Psoas muscle (tissue), 8 donors: ENCODE measurements around the gene OR1F1. TPM values are rescaled to one million over a fixed set of nuclear protein-coding genes. Genes with fewer than 3 reads are reported as not detected.

ENCODE experiments used
- ATAC-seq, 4 donors: fragments of 200-7000 bp; cut with Tn5 transposase; one replicate each; pipeline ENCODE4 v1.9.1; 2020; ENCODE audit warnings: moderate library complexity in 3 of 4, mild to moderate bottlenecking in 2 of 4
- DNase-seq, 2 donors: peaks; one replicate each; pipeline ENCODE4 v3.0.0-alpha.2; 2020
- H3K27ac ChIP-seq: fragments of 200-600 bp; one replicate; pipeline ENCODE4 v1.8.0; 2022
- H3K27me3 ChIP-seq, 3 donors: fragments of 200-600 bp in 1 of 3; one replicate each; pipeline versions ENCODE4 v1.6.1 to v1.8.0; 2013 to 2022; ENCODE audit warnings: low read length in 2 of 3, mild to moderate bottlenecking in 2 of 3, moderate library complexity in 1 of 3; ENCODE audit not compliant: insufficient read depth in 3 of 3
- H3K36me3 ChIP-seq, 2 donors: fragments of 200-600 bp in 1 of 2; one replicate each; pipeline versions ENCODE4 v1.6.1 to v1.8.0; 2013 to 2022; ENCODE audit warnings: low read depth in 1 of 2, mild to moderate bottlenecking in 1 of 2, moderate library complexity in 1 of 2; ENCODE audit not compliant: insufficient read depth in 1 of 2
- H3K4me1 ChIP-seq: fragments of 200-600 bp; one replicate; pipeline ENCODE4 v1.8.0; 2022
- H3K4me3 ChIP-seq: fragments of 200-600 bp; one replicate; pipeline ENCODE4 v1.8.0; 2022; ENCODE audit warnings: mild to moderate bottlenecking
- H3K9me3 ChIP-seq: fragments of 200-600 bp; one replicate; pipeline ENCODE4 v1.8.0; 2022
- WGBS, 3 donors: extraction: QIAGEN DNeasy Blood & Tissue Kit; methylation state at CpG; one replicate each; pipeline versions ENCODE4 v1.1.6 to v1.1.7; 2013; 5-methylcytosine and 5-hydroxymethylcytosine counted together
- intact Hi-C, 2 donors: fragments of 100-400 bp; cut with DNase I; formaldehyde crosslinking; loops; one replicate each; pipeline versions ENCODE4 v1.11.0 to v1.14.2; 2022
- polyA plus RNA-seq, 3 donors: library from polyadenylated mRNA; stranded (reverse); fragments of 200-250 nt; gene quantifications; one replicate each; pipeline ENCODE4 v1.2.3, GENCODE V29; 2013
- total RNA-seq, 4 donors: library from RNA; stranded (reverse); fragmentation: NEBNext Ultra II Directional in 2 of 4; extraction: Animal tissue kit (Norgen Biotek cat#: 25700) in 2 of 4; gene quantifications; one replicate each; pipeline versions ENCODE4 v1.2.1 to v1.2.4, GENCODE V29; 2021 to 2023
- TF ChIP-seq, protein P1 (sequence below): fragments of 200-600 bp; IDR thresholded peaks from one replicate; pipeline ENCODE4 v1.8.0; 2022; ENCODE audit warnings: antibody characterized with exemption
- donor health status: healthy with polysubstance abuse.
- donor health status: DM: no; HTN: no; CAD: no; lungs with moderate emphysema.
- donor health status: Bipolar disorder and iron deficiency.
- donor health status: healthy.
- donor health status: DM: yes; HTN: yes; CAD: no.
- donor health status: DM: no; HTN: no; CAD: no.
- donor health status: DM: no; HTN: no; CAD: no.
- donor health status: DM: yes; HTN: yes; CAD: no.

OR1F1 gene
- total and polyA plus RNA-seq, 7 donors: not detected

DNA sequence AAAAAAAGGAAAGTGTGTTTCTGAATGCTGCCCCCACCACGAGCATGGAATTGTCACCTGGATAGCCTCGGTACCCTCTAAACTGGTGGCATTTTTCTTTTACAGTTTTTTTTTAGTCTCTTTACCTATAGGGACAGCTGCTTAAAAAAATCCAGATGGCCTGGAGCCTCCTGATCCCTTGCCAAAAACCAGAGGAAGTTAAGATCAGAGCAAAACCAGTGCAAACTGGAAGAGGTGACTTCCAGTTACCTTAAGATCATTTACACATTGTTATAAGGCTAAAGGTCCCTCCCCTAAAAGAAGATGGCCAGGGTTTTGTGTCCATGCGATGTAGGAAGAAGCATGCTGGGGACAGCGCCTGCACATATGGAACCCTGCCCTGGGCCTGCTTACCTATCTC, 65.0 kb downstream of the OR1F1 start:
- TF ChIP-seq, protein P1, sequence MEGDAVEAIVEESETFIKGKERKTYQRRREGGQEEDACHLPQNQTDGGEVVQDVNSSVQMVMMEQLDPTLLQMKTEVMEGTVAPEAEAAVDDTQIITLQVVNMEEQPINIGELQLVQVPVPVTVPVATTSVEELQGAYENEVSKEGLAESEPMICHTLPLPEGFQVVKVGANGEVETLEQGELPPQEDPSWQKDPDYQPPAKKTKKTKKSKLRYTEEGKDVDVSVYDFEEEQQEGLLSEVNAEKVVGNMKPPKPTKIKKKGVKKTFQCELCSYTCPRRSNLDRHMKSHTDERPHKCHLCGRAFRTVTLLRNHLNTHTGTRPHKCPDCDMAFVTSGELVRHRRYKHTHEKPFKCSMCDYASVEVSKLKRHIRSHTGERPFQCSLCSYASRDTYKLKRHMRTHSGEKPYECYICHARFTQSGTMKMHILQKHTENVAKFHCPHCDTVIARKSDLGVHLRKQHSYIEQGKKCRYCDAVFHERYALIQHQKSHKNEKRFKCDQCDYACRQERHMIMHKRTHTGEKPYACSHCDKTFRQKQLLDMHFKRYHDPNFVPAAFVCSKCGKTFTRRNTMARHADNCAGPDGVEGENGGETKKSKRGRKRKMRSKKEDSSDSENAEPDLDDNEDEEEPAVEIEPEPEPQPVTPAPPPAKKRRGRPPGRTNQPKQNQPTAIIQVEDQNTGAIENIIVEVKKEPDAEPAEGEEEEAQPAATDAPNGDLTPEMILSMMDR: no peak
- intact Hi-C loops: no loop called here
- no peak for ATAC-seq

DNA sequence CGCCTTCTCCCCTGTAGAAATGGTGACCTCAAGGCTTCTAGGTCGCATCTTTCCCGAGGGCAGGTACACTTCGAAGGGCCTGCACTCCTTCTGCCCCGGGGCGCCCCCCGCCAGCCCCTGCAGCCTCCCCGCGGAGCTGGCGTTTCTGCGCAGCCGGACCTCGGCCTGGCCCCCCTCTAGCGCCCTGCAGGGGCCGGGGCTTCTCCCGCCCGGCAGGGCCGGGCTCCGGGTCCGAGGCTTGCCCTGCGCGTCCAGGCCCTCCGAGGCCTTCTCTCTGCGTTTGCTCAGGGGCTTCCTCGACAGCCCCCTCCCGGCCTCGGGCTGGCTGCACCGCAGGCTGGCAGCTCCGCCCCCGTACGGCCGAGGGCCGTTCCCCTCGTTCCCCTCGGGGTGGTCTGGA, 66.3 kb downstream of the OR1F1 start:
- TF ChIP-seq, protein P1: no peak
- no peak overlapping the region for H3K27ac ChIP-seq
- no peaks in the 10 kb centered on the region for H3K36me3 ChIP-seq
- DNase-seq: no peak
- no peaks in the 10 kb centered on the region for H3K4me1 ChIP-seq
- no peak overlapping the region for H3K4me3 ChIP-seq
- WGBS, 3 donors: 40 to 49% (median 44%) methylated on average over 23 to 35 of the region's 35 CpGs
- H3K9me3 ChIP-seq: no peaks in the 10 kb centered on the region
- no peak for ATAC-seq
- H3K27me3 ChIP-seq: peaks cover 0 to 10% (median 9%) of the 10 kb centered on the region in 3 donors
- intact Hi-C loops: no loop called here

More for the DNA sequence above, 65.0 kb downstream of the OR1F1 start:
- no peaks in the 10 kb centered on the region for H3K36me3 ChIP-seq
- no peaks in the 10 kb centered on the region for H3K9me3 ChIP-seq
- H3K27me3 ChIP-seq: peaks cover 0 to 10% (median 9%) of the 10 kb centered on the region in 3 donors
- DNase-seq: no peak
- no peak overlapping the region for H3K27ac ChIP-seq
- no peaks in the 10 kb centered on the region for H3K4me1 ChIP-seq
- no peak overlapping the region for H3K4me3 ChIP-seq
- WGBS, 3 donors: 66 to 75% (median 71%) methylated on average over 4 of the region's 4 CpGs

Other genes with a start within 250 kb of the OR1F1 start
- not detected for gene KREMEN2, start 223.9 kb upstream of the OR1F1 start, total RNA-seq
- gene KREMEN2, start 223.9 kb upstream of the OR1F1 start, polyA plus RNA-seq: under 1 TPM in 2 of 3 donors, not detected in 1; 0.01 to 0.04 TPM
- 10 to 100 TPM in 1 of 4 donors, 1 to 10 TPM in 3; 4.6 to 15.9 (median 8.1) TPM for gene PAQR4, start 218.9 kb upstream of the OR1F1 start, total RNA-seq
- gene PAQR4, start 218.9 kb upstream of the OR1F1 start, polyA plus RNA-seq: 10 to 100 TPM; 12.3 to 26.1 (median 15.0) TPM
- gene PKMYT1, start 207.8 kb upstream of the OR1F1 start, total RNA-seq: 1 to 10 TPM in 1 of 4 donors, under 1 TPM in 3; 0.27 to 1.2 (median 0.56) TPM
- 1 to 10 TPM in 2 of 3 donors, under 1 TPM in 1; 0.84 to 3.7 (median 2.0) TPM for gene PKMYT1, start 207.8 kb upstream of the OR1F1 start, polyA plus RNA-seq
- gene CLDN9, start 175.3 kb upstream of the OR1F1 start, total RNA-seq: 1 to 10 TPM in 1 of 4 donors, under 1 TPM in 3; 0.17 to 2.2 (median 0.86) TPM
- gene CLDN9, start 175.3 kb upstream of the OR1F1 start, polyA plus RNA-seq: 1 to 10 TPM in 1 of 3 donors, under 1 TPM in 2; 0.12 to 1.3 (median 0.18) TPM
- gene CLDN6, start 170.0 kb upstream of the OR1F1 start, total RNA-seq: not detected
- 1 to 10 TPM in 1 of 3 donors, under 1 TPM in 2; 0.05 to 5.5 (median 0.45) TPM for gene CLDN6, start 170.0 kb upstream of the OR1F1 start, polyA plus RNA-seq
- 100 to 1,000 TPM; 139 to 181 (median 156) TPM for gene TNFRSF12A, start 167.8 kb upstream of the OR1F1 start, total RNA-seq
- 100 to 1,000 TPM in 2 of 3 donors, 10 to 100 TPM in 1; 69.5 to 889 (median 227) TPM for gene TNFRSF12A, start 167.8 kb upstream of the OR1F1 start, polyA plus RNA-seq
- gene HCFC1R1, start 164.3 kb upstream of the OR1F1 start, total RNA-seq: 100 to 1,000 TPM in 2 of 4 donors, 10 to 100 TPM in 2; 65.1 to 258 (median 129) TPM
- gene HCFC1R1, start 164.3 kb upstream of the OR1F1 start, polyA plus RNA-seq: 100 to 1,000 TPM; 131 to 233 (median 216) TPM
- gene THOC6, start 164.2 kb upstream of the OR1F1 start, total RNA-seq: 10 to 100 TPM; 17.0 to 34.4 (median 25.8) TPM
- gene THOC6, start 164.2 kb upstream of the OR1F1 start, polyA plus RNA-seq: 10 to 100 TPM; 26.9 to 72.2 (median 39.8) TPM
- gene BICDL2, start 151.3 kb upstream of the OR1F1 start, total RNA-seq: not detected
- under 1 TPM in 2 of 3 donors, not detected in 1; 0.01 to 0.18 TPM for gene BICDL2, start 151.3 kb upstream of the OR1F1 start, polyA plus RNA-seq
- gene MMP25, start 141.6 kb upstream of the OR1F1 start, total RNA-seq: 1 to 10 TPM in 3 of 4 donors, under 1 TPM in 1; 0.67 to 2.3 (median 1.2) TPM
- gene MMP25, start 141.6 kb upstream of the OR1F1 start, polyA plus RNA-seq: 1 to 10 TPM in 1 of 3 donors, under 1 TPM in 2; 0.13 to 1.2 (median 0.23) TPM
- gene IL32, start 122.6 kb upstream of the OR1F1 start, total RNA-seq: 100 to 1,000 TPM in 3 of 4 donors, 10 to 100 TPM in 1; 90.5 to 192 (median 123) TPM
- 100 to 1,000 TPM; 302 to 749 (median 618) TPM for gene IL32, start 122.6 kb upstream of the OR1F1 start, polyA plus RNA-seq
- gene ZSCAN10, start 88.9 kb upstream of the OR1F1 start, total RNA-seq: under 1 TPM in 1 of 4 donors, not detected in 3; 0.16 TPM
- under 1 TPM in 1 of 3 donors, not detected in 2; 0.07 TPM for gene ZSCAN10, start 88.9 kb upstream of the OR1F1 start, polyA plus RNA-seq
- gene ZNF205, start 75.6 kb upstream of the OR1F1 start, total RNA-seq: 1 to 10 TPM; 1.8 to 4.1 (median 1.9) TPM
- 1 to 10 TPM; 1.9 to 5.4 (median 4.6) TPM for gene ZNF205, start 75.6 kb upstream of the OR1F1 start, polyA plus RNA-seq
- gene ZNF213, start 53.2 kb upstream of the OR1F1 start, total RNA-seq: 10 to 100 TPM in 1 of 4 donors, 1 to 10 TPM in 3; 8.1 to 11.6 (median 9.2) TPM
- 10 to 100 TPM in 2 of 3 donors, 1 to 10 TPM in 1; 7.9 to 19.1 (median 18.9) TPM for gene ZNF213, start 53.2 kb upstream of the OR1F1 start, polyA plus RNA-seq
- gene ZNF200, start 47.0 kb downstream of the OR1F1 start, total RNA-seq: 1 to 10 TPM; 2.8 to 4.0 (median 3.4) TPM
- gene ZNF200, start 47.0 kb downstream of the OR1F1 start, polyA plus RNA-seq: 1 to 10 TPM; 1.3 to 5.8 (median 2.6) TPM
- under 1 TPM; 0.24 to 0.81 (median 0.69) TPM for gene MEFV, start 68.4 kb downstream of the OR1F1 start, total RNA-seq
- gene MEFV, start 68.4 kb downstream of the OR1F1 start, polyA plus RNA-seq: under 1 TPM; 0.07 to 0.09 (median 0.08) TPM
- gene ZNF263, start 95.3 kb downstream of the OR1F1 start, total RNA-seq: 10 to 100 TPM; 11.0 to 17.8 (median 11.7) TPM
- gene ZNF263, start 95.3 kb downstream of the OR1F1 start, polyA plus RNA-seq: 10 to 100 TPM in 2 of 3 donors, 1 to 10 TPM in 1; 6.1 to 23.9 (median 12.8) TPM
- 1 to 10 TPM; 5.8 to 7.6 (median 6.5) TPM for gene TIGD7, start 117.2 kb downstream of the OR1F1 start, total RNA-seq
- gene TIGD7, start 117.2 kb downstream of the OR1F1 start, polyA plus RNA-seq: 1 to 10 TPM; 3.1 to 9.4 (median 5.7) TPM
- 10 to 100 TPM; 11.4 to 20.5 (median 15.4) TPM for gene ZNF75A, start 117.3 kb downstream of the OR1F1 start, total RNA-seq
- gene ZNF75A, start 117.3 kb downstream of the OR1F1 start, polyA plus RNA-seq: 10 to 100 TPM in 2 of 3 donors, 1 to 10 TPM in 1; 7.4 to 15.7 (median 13.4) TPM
- not detected for gene OR2C1, start 167.7 kb downstream of the OR1F1 start, total RNA-seq
- gene OR2C1, start 167.7 kb downstream of the OR1F1 start, polyA plus RNA-seq: not detected
- 1 to 10 TPM; 4.7 to 9.5 (median 6.2) TPM for gene ZSCAN32, start 212.8 kb downstream of the OR1F1 start, total RNA-seq
- gene ZSCAN32, start 212.8 kb downstream of the OR1F1 start, polyA plus RNA-seq: 1 to 10 TPM; 4.6 to 9.8 (median 5.6) TPM
- gene ZNF174, start 213.0 kb downstream of the OR1F1 start, total RNA-seq: 1 to 10 TPM; 6.2 to 8.4 (median 7.6) TPM
- gene ZNF174, start 213.0 kb downstream of the OR1F1 start, polyA plus RNA-seq: 10 to 100 TPM in 1 of 3 donors, 1 to 10 TPM in 2; 6.1 to 23.3 (median 6.5) TPM